T-helper 2 cell treated with Interferon-gamma antibody and Interleukin-4, amounts not matched to agents 100 ng/mL and 5 ng/mL, for 36 hours (primary cell): ENCODE data around the gene RHBDL1. TPM values are rescaled to one million over a fixed set of nuclear protein-coding genes. Genes with fewer than 3 reads are reported as not detected.

Experiments used
- intact Hi-C: fragments of 100-400 bp; cut with micrococcal nuclease; formaldehyde crosslinking; loops from one replicate; pipeline ENCODE4 v1.15.1; 2023
- total RNA-seq: library from RNA; stranded (reverse); gene quantifications from 2 replicates; pipeline ENCODE4 v1.2.3, GENCODE V29; 2022

RHBDL1 gene
- total RNA-seq, 1 donor from 2014 or later = 0.91 TPM

DNA sequence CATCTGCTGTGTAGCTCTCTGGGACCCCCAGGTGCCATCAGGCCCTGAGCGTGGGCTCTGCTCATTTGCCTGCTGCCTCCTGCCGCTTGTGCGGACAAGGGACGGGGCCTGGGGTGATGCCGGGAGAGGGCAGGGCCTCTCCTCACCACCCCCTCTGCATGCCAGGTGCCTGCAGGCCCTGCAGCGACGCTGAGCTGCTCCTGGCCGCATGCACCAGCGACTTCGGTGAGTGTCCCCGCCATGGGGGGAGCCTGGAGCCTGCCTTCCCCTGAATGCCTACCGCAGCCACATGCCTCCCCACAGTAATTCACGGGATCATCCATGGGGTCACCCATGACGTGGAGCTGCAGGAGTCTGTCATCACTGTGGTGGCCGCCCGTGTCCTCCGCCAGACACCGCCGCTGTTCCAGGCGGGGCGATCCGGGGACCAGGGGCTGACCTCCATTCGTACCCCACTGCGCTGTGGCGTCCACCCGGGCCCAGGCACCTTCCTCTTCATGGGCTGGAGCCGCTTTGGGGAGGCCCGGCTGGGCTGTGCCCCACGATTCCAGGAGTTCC is 41.4 kb downstream of the RHBDL1 start:
- intact Hi-C loops = no loop called here

DNA sequence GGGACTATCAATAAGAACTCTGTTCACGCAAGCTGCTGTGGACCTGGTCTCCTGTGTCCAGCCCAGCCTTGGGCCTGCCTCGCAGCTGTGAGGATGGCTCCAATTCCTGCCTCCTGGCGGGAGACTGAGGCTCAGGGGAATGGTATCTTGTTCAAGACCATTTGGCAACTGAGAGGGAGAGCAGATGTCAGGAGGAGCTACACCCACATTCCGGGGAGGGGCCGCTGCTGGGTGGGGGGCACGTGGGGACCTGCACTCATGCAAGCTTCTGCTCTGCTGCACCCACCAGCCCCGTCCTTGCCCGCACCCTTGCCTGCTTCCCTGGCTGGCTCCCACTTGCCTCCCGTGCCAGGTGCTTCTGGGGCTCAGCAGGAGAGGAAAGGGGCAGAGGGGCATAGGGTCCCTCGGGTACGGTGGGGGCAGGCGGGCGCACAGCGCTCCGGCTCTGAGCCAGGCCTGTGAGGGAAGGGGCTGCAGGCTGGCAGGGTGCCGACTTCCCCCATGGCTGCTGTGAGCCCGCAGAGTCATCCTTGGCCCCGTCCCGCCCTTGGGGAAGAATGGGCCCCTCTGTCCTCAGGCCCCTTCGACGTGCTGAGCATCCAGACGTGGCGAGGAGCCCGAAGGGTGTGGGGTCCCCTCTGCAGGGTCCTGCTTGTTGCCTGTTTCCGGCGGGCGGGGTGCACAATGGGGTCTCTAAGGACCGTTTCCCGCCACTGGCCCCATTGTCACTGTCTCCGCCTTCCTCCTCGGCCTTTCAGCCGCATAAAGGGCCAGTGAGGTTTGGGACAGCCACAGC is 42.2 kb downstream of the RHBDL1 start:
- intact Hi-C loops = no loop called here

DNA sequence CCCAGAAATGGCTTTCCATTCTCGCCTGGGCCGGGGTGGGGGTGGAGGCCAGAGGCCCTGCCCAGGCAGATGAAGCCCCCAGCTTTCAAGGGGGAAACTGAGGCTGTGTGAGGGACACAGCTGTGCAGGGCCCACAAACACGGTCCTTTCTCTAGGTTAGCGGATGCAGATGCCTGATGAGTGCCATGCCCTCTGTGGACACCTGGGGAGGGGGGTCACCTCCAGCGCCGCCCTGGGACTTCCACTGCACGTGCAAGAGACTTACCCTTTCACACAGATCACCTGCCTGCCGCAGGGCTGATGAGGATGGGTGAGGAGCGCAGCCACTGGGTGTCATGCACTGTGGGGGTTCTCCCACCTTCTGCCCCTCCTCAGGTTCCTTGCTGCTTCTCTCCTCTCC is 42.9 kb downstream of the RHBDL1 start:
- intact Hi-C loops = no loop called here

DNA sequence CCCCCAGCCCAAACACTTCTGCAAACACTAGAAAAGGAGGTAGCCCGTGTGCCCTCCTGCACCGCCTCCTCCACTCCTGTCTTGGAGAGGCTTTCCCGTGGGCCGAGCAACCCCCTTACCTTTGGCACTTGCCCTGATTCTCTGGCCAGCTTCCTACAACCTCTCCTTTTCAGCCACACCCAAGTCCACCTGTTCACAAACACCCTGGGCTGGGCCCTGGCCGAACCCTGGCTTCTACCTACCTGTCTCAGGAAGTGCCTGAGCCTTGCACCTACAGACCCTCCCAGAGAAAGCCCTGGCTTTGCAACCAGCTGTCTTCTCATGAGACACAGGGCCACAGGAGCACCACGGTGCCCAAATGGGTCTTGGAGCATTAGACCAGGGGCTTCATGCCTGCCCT is 43.5 kb downstream of the RHBDL1 start:
- intact Hi-C loops = no loop called here

DNA sequence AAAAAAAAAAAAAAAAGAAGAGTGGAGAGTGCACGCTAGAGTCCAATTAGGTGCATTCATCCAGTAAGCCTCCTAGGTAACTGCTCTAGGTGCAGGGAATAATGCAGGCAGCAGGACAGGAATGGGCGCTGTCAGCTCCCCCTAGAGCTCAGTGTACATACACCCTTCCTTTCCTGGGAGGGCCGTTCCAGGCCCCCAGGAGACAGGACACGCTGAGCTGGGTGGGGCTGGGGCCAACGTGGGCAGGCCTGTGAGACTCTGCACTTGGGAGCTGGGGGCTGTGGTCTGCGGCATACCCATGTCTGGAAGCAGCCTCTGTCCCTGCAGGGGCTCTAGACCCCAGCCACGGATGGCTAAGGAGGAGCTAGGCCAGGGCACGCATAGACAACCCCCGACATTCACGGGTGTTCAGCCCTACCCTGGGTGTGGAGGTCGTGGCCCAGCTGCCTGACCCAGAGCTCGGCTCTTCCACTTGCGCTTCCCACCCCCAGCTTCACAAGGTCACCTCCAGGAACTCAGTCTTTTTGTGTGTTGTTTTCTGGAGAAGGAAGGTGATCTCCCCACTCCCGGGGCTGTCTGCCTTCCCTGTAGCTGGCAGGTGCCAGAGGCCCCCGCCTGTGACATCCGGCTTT is 44.5 kb downstream of the RHBDL1 start:
- intact Hi-C loops = no loop called here

DNA sequence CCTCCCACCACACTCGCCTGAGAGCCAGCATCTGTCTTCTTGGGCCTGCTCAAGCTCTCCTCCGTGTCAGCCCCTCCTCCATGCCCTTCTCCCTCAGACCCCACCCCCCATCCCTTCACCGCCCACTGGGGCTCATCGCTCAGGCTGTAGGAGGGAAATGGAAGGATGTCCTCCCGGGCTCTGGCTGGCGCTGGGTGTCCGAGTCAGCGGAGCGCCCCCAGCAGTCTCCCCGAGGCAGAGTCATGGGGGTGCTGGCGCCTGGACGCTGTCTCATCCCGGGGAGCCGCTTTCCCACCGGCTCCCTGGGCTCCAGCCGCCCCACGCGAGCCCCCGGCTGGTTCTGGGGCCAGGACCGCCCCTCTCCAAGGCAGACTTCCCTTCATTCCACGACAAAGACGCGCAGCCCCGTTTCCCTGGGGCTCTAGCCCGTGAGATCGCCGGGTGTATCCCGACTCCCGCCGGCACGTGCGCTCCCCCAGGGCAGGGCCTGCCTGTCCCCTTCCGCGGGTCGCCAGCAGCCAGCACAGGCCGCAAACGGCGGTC is 45.0 kb downstream of the RHBDL1 start:
- intact Hi-C loops = no loop called here

DNA sequence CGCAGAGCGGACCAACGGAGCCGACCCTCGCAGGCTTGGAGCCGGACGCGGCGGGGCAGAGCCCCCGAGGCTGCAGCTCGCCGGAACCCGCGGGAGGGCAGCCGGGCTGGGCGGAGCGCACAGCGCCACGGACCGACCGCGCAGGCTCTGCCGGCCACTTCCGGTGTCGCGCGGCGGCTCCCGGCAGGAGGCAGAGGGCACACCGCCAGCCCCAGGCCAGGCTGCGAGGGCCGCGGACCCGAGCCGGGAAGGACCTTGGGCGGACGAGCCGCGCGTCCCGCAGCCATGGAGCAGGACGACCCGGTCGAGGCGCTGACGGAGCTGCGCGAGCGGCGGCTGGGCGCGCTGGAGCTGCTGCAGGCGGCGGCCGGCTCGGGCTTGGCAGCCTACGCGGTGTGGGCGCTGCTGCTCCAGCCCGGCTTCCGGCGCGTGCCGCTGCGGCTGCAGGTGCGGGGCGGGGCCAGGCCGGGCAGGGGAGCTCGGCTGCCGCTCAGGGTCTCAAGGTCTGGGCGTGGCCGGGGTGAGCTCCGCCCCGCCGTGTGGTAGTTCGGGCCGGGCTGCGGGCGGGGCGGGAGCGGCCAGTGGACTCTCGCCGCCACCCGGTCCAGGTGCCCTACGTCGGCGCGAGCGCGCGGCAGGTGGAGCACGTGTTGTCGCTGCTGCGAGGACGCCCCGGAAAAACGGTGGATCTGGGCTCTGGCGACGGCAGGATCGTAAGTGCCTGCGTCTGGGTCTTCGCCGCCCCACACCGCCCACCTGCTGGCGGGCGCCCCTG is 45.7 kb downstream of the RHBDL1 start, which contains the start of gene ANTKMT:
Gene ANTKMT (plus strand): TSS at position 157 of the 775 bp plus-strand sequence. CDS start 129 bp downstream, at position 286.
- intact Hi-C loops = no loop called here

DNA sequence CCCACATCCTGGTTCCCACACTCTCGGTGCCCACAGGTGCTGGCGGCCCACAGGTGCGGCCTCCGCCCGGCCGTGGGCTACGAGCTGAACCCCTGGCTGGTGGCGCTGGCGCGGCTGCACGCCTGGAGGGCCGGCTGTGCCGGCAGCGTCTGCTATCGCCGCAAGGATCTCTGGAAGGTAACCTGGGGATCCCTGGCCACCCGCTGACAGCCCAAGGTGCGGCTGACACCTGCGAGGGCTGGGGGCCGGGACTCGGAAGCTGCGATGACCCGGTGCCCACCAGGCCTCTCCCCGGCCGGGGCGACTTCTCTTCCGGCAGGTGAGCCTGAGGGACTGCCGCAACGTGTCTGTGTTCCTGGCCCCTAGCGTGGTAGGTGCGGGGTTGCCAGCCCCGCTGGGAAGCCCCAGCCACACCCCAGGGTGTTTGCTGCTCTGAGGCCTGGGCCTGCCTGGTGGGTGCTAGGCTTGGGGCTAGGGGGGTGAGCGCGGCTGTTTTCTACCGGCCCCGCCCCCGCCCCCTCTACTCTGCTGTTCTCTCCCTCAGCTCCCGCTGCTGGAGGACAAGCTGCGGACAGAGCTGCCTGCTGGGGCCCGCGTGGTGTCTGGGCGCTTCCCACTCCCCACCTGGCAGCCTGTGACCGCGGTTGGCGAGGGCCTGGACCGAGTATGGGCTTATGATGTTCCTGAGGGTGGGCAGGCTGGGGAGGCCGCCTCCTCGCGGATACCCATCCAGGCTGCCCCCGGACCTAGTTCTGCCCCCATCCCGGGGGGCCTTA is 46.5 kb downstream of the RHBDL1 start:
- intact Hi-C loops = no loop called here

DNA sequence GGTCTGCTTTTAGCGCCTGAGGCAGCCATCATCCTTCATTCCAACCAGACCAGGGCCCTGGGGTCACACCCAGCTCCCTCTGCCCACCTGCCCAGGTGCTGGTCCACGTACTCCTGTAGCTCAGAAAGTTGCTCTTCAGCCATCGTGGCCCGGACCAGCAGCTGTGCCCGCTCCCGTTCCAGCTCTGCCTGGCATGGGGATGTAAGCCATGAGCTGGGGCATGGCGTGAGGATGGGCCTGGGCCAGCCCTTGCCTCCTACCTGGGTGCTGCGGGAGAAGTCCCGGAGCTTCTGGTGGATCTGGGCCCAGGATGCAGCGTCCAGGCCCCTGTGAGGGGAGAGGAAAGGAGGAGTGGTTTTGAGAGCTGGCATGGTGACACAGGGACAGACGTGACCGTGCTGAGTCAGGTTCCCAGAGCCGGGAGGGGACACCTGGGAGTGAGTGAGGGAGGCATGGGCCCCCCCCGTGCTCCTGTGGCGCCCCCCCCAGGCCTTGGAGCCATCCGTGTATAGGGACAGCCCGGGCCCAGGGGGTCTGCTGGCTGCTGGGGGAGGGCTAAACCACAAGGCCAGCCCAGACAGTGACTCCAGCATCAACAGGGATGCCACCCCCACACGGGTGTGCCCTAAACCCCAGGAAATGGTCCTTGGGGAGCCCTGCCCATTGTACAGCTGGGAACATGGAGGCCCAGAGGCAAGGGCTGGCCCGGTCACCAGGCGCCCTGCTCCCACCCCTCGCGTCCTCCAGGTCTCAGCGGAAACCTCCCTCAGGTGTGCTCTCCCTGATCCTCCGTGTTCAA is 47.6 kb downstream of the RHBDL1 start:
- intact Hi-C loops = no loop called here

DNA sequence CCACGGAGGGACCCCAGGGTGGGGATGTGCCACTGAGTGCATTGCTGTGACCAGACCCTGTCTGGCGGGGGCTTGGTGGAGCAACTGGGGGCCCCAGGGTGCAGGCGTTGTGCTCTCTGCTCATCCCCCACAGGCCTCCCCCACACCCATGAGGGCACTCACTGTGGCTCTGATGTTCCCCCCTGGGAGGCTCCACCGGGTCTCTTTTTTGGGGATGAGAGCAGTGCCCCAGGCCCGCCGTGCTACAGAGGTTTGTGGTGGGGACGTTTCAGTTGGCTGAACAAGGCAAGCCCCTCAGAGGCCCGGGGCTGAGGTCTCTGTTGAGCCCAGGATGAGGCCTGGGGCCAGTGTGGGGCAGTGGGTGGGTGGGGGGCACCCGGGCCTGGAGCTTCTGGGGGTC is 48.2 kb downstream of the RHBDL1 start:
- intact Hi-C loops = no loop called here

DNA sequence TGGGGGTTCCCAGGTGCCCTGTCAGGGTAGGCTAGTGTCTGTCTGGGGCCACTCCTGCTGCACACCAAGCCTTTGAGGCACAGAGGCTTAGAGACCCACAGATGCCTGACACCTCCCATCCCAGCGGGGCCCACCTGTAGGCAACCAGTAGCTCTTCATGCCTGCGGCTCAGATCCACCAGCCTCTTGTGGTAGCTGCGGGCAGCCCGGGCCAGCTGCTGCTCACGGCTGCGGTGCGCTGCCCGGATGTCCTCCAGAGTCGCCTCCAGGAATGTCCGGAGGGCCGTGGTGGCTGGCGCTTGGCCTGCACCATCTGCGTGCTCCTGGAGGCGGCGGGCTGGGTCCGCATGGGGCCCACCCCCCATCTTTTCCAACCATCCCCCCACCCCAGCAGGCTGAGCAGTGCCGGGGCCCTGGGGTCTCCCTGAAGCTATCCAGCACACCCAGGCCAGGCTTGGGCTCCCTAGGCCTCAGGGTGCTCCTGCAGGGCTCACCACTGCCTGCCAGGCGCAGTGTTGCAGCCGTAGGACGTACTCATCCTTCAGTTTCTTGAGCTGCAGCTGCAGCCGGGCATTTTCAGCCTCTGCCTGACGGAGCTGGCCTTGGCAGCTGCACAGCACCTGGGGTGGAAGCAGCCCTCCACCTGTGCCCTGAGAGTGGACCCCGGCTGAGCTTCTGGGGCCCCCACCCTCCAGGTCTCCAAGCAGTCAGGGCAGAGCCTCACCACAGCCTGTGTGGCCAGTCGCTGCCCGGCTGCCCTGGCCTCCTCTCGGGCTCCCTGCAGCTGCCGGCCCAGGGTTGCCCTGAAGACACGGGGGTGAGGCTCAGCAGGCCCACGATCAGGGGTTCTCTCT is 48.9 kb downstream of the RHBDL1 start:
- intact Hi-C loops = no loop called here

DNA sequence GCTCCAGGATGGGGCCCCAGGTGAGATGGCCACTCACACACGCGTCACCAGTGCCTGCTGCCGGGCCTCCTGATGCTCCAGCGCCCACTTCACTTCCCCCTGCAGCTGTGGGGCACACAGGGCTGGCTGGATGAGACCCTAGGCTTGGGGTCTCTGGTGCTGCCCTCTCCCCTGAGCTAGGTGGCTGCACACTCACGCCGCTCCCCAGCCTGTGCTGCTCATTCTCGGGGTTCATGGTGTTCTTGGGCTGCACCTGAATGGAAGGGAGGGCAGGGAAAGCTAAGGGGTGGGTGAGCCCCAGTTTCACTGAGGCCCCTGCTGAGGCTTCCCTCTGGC is 49.5 kb downstream of the RHBDL1 start:
- intact Hi-C loops = no loop called here

DNA sequence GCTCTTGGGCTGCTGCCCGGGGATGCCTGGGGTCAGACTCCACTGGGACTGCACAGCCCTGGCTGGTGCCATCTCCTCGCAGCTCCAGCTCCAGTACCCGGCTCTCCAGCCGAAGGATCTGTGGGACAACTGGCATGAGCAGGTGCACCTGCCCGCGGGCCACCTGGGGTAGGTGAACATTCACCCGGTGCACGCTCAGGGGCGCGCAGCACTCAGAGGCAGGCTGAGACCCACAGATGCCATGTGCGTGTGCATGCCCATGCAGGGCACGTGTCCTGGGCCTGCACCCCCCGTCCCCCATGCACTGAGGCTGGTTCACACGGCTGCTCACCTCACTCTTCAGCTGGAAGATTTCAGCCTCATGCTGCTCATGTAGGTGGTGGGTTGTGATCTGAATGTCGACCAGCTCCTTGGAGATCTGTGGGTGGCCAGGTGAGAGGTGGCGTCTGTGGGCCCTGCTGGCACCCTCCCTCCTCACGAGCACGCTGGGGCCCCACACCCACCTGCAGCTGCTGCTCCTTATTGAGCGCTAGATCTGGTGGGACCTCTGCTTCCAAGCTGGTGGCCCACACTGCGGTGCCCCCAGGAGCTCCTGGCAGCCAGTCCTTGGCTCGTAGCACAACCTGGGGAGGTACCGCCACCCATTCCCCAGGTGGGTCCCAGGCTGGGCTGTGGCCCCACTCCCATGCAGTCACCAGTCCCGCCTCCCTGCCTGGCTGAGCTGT is 50.2 kb downstream of the RHBDL1 start:
- intact Hi-C loops = no loop called here

DNA sequence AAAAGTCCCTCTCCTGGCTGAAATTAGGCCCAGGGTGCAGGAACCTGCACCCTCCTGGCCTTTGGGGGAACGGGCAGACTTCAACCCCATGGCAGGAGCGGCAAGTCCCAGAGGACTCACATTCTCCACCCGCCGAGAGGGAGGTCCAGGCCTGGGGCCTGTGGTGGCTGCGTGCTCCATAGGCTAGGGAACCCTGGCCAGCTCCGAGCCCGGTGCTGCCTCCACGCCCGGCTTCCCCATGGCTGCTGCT is 50.6 kb downstream of the RHBDL1 start:
- intact Hi-C loops = no loop called here

DNA sequence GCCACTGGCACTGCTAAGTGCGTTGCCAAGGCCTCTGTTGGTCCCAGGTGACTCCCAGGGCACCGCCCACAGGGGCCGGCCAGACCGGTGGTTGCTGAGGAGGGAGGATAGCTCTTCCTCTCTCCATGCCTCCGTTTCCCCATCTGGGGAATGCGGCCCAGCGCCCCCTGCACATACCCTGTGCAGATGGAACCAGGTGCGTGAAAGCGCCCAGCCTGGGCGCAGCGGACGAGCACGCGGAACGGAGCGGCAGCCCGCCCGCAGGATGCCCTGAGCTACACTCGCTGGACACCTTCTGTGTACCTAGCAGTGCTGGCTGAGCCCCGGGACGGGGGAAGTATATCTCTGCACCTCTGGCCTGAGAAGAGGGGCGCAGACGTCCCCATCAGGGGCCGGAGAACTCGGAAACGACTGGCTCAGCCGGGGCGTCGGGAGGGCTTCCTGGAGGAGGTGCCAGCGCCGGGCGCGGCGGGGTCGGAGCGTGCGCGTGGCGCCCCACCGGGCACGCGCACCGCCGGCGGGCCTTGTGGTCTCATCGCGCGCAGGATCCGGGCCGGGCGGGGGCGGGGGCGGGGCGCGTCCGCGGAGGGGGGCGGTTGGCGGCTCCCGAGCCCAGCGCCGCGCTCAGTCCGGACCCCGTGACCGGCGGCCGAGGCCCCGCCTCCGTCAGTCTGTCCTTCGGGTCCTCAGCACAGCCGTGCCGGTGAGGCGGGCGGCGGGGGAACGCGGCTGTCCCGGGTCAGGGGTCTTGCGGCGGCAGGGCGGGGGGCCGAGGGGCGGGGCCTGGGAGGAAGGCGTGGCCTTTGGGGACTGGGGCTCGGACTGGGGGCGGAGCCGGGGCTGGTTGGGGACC is 51.2 kb downstream of the RHBDL1 start, which contains the start of the genes CCDC78 and HAGHL:
Gene CCDC78 (minus strand): TSS at position 6 of the 853 bp plus-strand sequence. CDS start 76 bp downstream, outside the sequence.
Gene HAGHL (plus strand): TSS at position 669 of the 853 bp plus-strand sequence. CDS start 404 bp downstream, outside the sequence.
- intact Hi-C loops = no loop called here

DNA sequence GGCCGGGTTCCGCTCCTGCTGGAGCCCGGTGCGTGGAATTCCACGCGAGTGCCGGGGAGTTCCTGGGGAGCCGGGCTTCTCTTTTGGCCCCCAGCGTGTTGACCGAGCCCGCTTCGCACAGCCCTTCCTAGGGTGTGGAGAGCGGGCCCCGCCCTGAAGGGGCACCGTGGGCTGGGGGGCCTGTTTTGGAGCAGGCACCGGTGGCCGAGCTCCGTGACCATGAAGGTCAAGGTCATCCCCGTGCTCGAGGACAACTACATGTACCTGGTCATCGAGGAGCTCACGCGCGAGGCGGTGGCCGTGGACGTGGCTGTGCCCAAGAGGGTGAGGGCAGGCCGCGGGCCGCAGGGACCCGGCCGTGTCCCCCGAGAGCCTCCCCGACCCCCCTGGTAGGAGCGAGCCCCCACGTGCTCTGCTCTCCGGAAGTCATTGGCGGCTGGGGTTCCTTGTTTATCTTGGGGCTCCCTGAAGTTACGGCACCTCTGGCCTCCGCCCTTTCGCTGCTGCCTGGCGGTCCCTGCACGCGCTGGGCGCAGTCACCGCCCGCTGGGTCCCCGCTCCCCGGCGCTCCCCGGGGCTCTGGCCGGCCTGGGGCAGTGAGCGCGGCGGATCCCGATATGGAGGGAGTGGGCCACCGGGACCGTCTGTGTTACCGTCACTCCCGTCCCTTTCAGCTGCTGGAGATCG is 52.0 kb downstream of the RHBDL1 start:
- intact Hi-C loops = no loop called here
